ENCODE results near the gene NR3C2.
"Not testable (repeated sequence)": the region's sequence is repeated elsewhere in the genome, so short reads cannot be mapped to it uniquely, and the experiment has no call there.

Gene NR3C2

GRCh38 chr4:148152868-148153625 lies 289.2 kb downstream of the NR3C2 start:
- no peak for DNase-seq

GRCh38 chr4:148151806-148152205 lies 290.4 kb downstream of the NR3C2 start:
- no peak for DNase-seq

- no peak for DNase-seq
Measured at GRCh38 chr4:148145475-148145874, 296.7 kb downstream of the NR3C2 start.

- DNase-seq = no peak
Measured at GRCh38 chr4:148143174-148143573, 299.0 kb downstream of the NR3C2 start.

- no peak for DNase-seq
Measured at GRCh38 chr4:148141501-148141900, 300.7 kb downstream of the NR3C2 start.

GRCh38 chr4:148126825-148127224 lies 315.4 kb downstream of the NR3C2 start:
- no peak for DNase-seq

GRCh38 chr4:148124512-148124911 lies 317.7 kb downstream of the NR3C2 start:
- no peak for DNase-seq

GRCh38 chr4:148123161-148123560 lies 319.1 kb downstream of the NR3C2 start:
- not testable (repeated sequence) for DNase-seq

- no peak for DNase-seq
Measured at GRCh38 chr4:148120216-148120615, 322.0 kb downstream of the NR3C2 start.

GRCh38 chr4:148118633-148119032 lies 323.6 kb downstream of the NR3C2 start:
- DNase-seq = no peak

GRCh38 chr4:148118179-148118578 lies 324.0 kb downstream of the NR3C2 start:
- no peak for DNase-seq

GRCh38 chr4:148116969-148117368 lies 325.2 kb downstream of the NR3C2 start:
- DNase-seq = no peak

- DNase-seq = no peak
Measured at GRCh38 chr4:148116264-148116663, 325.9 kb downstream of the NR3C2 start.

- DNase-seq = no peak
Measured at GRCh38 chr4:148114436-148114835, 327.8 kb downstream of the NR3C2 start.

- DNase-seq = no peak
Measured at GRCh38 chr4:148112231-148112982, 329.8 kb downstream of the NR3C2 start.

GRCh38 chr4:148110169-148110568 lies 332.0 kb downstream of the NR3C2 start:
- no peak for DNase-seq

- DNase-seq = no peak
Measured at GRCh38 chr4:148109216-148109615, 333.0 kb downstream of the NR3C2 start.

- DNase-seq = no peak
Measured at GRCh38 chr4:148108766-148109165, 333.4 kb downstream of the NR3C2 start.

GRCh38 chr4:148103597-148104355 lies 338.4 kb downstream of the NR3C2 start:
- DNase-seq = no peak

- DNase-seq = no peak
Measured at GRCh38 chr4:148101790-148102189, 340.4 kb downstream of the NR3C2 start.

- DNase-seq = no peak
Measured at GRCh38 chr4:148101235-148101634, 341.0 kb downstream of the NR3C2 start.

GRCh38 chr4:148097801-148098200 lies 344.4 kb downstream of the NR3C2 start:
- DNase-seq = no peak

GRCh38 chr4:148095346-148095923 lies 346.8 kb downstream of the NR3C2 start:
- DNase-seq = no peak
